H9 (cell line): ENCODE results near the gene MALRD1. TPM values are rescaled to one million over a fixed set of nuclear protein-coding genes. Genes with fewer than 3 reads are reported as not detected.

Experiments used
- DNase-seq: peaks from one replicate; pipeline ENCODE4 v3.0.0-alpha.2; 2017
- H2AFZ ChIP-seq: one replicate; pipeline ENCODE4 v1.6.1; 2013; ENCODE audit warnings: mild to moderate bottlenecking, low read length, control low read depth, moderate library complexity
- H2AK5ac ChIP-seq: 2 replicates; pipeline ENCODE4 v1.6.1; 2013; ENCODE audit warnings: low read length, control low read depth, mixed read lengths; ENCODE audit not compliant: insufficient read length
- H2BK120ac ChIP-seq: one replicate; pipeline ENCODE4 v1.6.1; 2013; ENCODE audit warnings: low read depth, mild to moderate bottlenecking, low read length, control low read depth, inconsistent platforms; ENCODE audit not compliant: poor library complexity, severe bottlenecking
- H2BK12ac ChIP-seq: 2 replicates; pipeline ENCODE4 v1.6.1; 2013; ENCODE audit warnings: low read length, control low read depth, mixed read lengths, low read depth; ENCODE audit not compliant: insufficient read length
- H2BK15ac ChIP-seq: 2 replicates; pipeline ENCODE4 v1.6.1; 2013; ENCODE audit warnings: low read depth, low read length, control low read depth
- H2BK20ac ChIP-seq: one replicate; pipeline ENCODE4 v1.6.1; 2013; ENCODE audit warnings: low read depth, mild to moderate bottlenecking, low read length, control low read depth, inconsistent platforms; ENCODE audit not compliant: poor library complexity, severe bottlenecking
- H2BK5ac ChIP-seq: 2 replicates; pipeline ENCODE4 v1.6.1; 2013; ENCODE audit warnings: low read length, control low read depth, mixed read lengths; ENCODE audit not compliant: insufficient read length
- H3K14ac ChIP-seq: 2 replicates; pipeline ENCODE4 v1.6.1; 2013; ENCODE audit warnings: low read length, control low read depth; ENCODE audit not compliant: insufficient read depth
- H3K18ac ChIP-seq: 2 replicates; pipeline ENCODE4 v1.6.1; 2013; ENCODE audit warnings: low read depth, mild to moderate bottlenecking, mixed read lengths, low read length, control low read depth; ENCODE audit not compliant: insufficient read length
- H3K23ac ChIP-seq: 2 replicates; pipeline ENCODE4 v1.6.1; 2013; ENCODE audit warnings: low read length, control low read depth, mixed read lengths, low read depth; ENCODE audit not compliant: insufficient read length
- H3K23me2 ChIP-seq: 2 replicates; pipeline ENCODE4 v1.6.1; 2013; ENCODE audit warnings: low read depth, mild to moderate bottlenecking, mixed read lengths, low read length, control low read depth; ENCODE audit not compliant: insufficient read length, poor library complexity, severe bottlenecking
- H3K27ac ChIP-seq: 2 replicates; pipeline ENCODE4 v1.5.1; 2013; ENCODE audit warnings: low read length, control low read depth, mixed read lengths, low read depth; ENCODE audit not compliant: insufficient read length
- H3K27me3 ChIP-seq: 2 replicates; pipeline ENCODE4 v1.6.1; 2013; ENCODE audit warnings: low read length, control low read depth, inconsistent platforms; ENCODE audit not compliant: insufficient read depth
- H3K4ac ChIP-seq: 2 replicates; pipeline ENCODE4 v1.6.1; 2013; ENCODE audit warnings: low read depth, mild to moderate bottlenecking, control low read depth, inconsistent platforms, low read length, moderate library complexity
- H3K4me1 ChIP-seq: 2 replicates; pipeline ENCODE4 v1.6.1; 2013; ENCODE audit warnings: low read length, control low read depth, inconsistent platforms; ENCODE audit not compliant: insufficient read depth
- H3K4me2 ChIP-seq: 2 replicates; pipeline ENCODE4 v1.6.1; 2013; ENCODE audit warnings: low read length, control low read depth, mixed read lengths; ENCODE audit not compliant: insufficient read length, insufficient read depth
- H3K56ac ChIP-seq: 2 replicates; pipeline ENCODE4 v1.6.1; 2013; ENCODE audit warnings: low read depth, mild to moderate bottlenecking, mixed read lengths, low read length, control low read depth; ENCODE audit not compliant: insufficient read length
- H3K79me1 ChIP-seq: 2 replicates; pipeline ENCODE4 v1.6.1; 2013; ENCODE audit warnings: low read depth, mild to moderate bottlenecking, moderate library complexity, low read length, control low read depth, inconsistent platforms; ENCODE audit not compliant: insufficient read depth, poor library complexity, severe bottlenecking
- H3K79me2 ChIP-seq: 2 replicates; pipeline ENCODE4 v1.6.1; 2013; ENCODE audit warnings: low read length, control low read depth, inconsistent platforms; ENCODE audit not compliant: insufficient read depth
- H3K9ac ChIP-seq: 2 replicates; pipeline ENCODE4 v1.6.1; 2013; ENCODE audit warnings: low read length, control low read depth, mixed read lengths; ENCODE audit not compliant: insufficient read length; ENCODE audit errors: extremely low read depth
- H3K9me3 ChIP-seq: one replicate; pipeline ENCODE4 v1.6.1; 2013; ENCODE audit warnings: low read depth, low read length, inconsistent platforms; ENCODE audit not compliant: control insufficient read depth
- H3T11ph ChIP-seq: one replicate; pipeline ENCODE4 v1.6.1; 2013; ENCODE audit warnings: mild to moderate bottlenecking, low read length, control low read depth, inconsistent platforms
- H4K20me1 ChIP-seq: one replicate; pipeline ENCODE4 v1.6.1; 2013; ENCODE audit not compliant: control insufficient read depth, insufficient read length, insufficient read depth
- H4K5ac ChIP-seq: 2 replicates; pipeline ENCODE4 v1.6.1; 2013; ENCODE audit warnings: low read depth, mild to moderate bottlenecking, mixed read lengths, low read length, control low read depth; ENCODE audit not compliant: insufficient read length
- H4K8ac ChIP-seq: replicated peaks from 2 replicates; pipeline ENCODE4 v1.6.1; 2013; ENCODE audit warnings: low read length, control low read depth, mixed read lengths, low read depth; ENCODE audit not compliant: insufficient read length
- H4K91ac ChIP-seq: 2 replicates; pipeline ENCODE4 v1.6.1; 2013; ENCODE audit warnings: low read depth, mild to moderate bottlenecking, moderate library complexity, mixed read lengths, low read length, control low read depth; ENCODE audit not compliant: insufficient read length
- H3K27ac Mint-ChIP-seq, 3 experiments: 2 replicates in 2 of 3; 3 replicates in 1 of 3; pipeline ENCODE4 v1.8.0; 2020 to 2021; ENCODE audit warnings: mixed read lengths in 3 of 3, mild to moderate bottlenecking in 1 of 3, moderate library complexity in 1 of 3
- H3K27me3 Mint-ChIP-seq: 2 replicates; pipeline ENCODE4 v1.8.0; 2021; ENCODE audit warnings: low read depth, mild to moderate bottlenecking, moderate library complexity, mixed read lengths
- H3K36me3 Mint-ChIP-seq, 3 experiments: 2 replicates in 2 of 3; 3 replicates in 1 of 3; pipeline ENCODE4 v1.8.0; 2020 to 2021; ENCODE audit warnings: low read depth in 3 of 3, mixed read lengths in 3 of 3; ENCODE audit not compliant: insufficient read depth in 1 of 3
- H3K4me1 Mint-ChIP-seq, 2 experiments: 2 replicates each; pipeline ENCODE4 v1.8.0; 2020; ENCODE audit warnings: mixed read lengths in 2 of 2
- H3K4me3 Mint-ChIP-seq, 2 experiments: 2 replicates in 1 of 2; 3 replicates in 1 of 2; pipeline ENCODE4 v1.8.0; 2020 to 2021; ENCODE audit warnings: mild to moderate bottlenecking in 2 of 2, mixed read lengths in 2 of 2, moderate library complexity in 1 of 2
- H3K9me3 Mint-ChIP-seq, 2 experiments: 2 replicates in 1 of 2; 3 replicates in 1 of 2; pipeline ENCODE4 v1.8.0; 2020; ENCODE audit warnings: mild to moderate bottlenecking in 2 of 2, mixed read lengths in 2 of 2, moderate library complexity in 1 of 2
- CTCF ChIP-seq: fragments of 200-600 bp; sonication (generic); conservative IDR thresholded peaks from 3 replicates; pipeline ENCODE4 v1.8.0; 2021; ENCODE audit warnings: antibody characterized with exemption, mild to moderate bottlenecking
- WGBS: extraction: QIAGEN DNeasy Blood & Tissue Kit; methylation state at CpG from one replicate; pipeline ENCODE4 v1.1.7; 2013; ENCODE audit warnings: missing lambda C conversion rate, low lambda C conversion rate, mixed read lengths; ENCODE audit not compliant: insufficient read length; ENCODE audit errors: extremely low coverage; 5-methylcytosine and 5-hydroxymethylcytosine counted together
- total RNA-seq: library from RNA; stranded (reverse); gene quantifications from 2 replicates; pipeline ENCODE4 v1.2.1, GENCODE V29; 2021

Gene MALRD1
- total RNA-seq, 1 experiment from 2014 or later = 0.20 TPM

DNA sequence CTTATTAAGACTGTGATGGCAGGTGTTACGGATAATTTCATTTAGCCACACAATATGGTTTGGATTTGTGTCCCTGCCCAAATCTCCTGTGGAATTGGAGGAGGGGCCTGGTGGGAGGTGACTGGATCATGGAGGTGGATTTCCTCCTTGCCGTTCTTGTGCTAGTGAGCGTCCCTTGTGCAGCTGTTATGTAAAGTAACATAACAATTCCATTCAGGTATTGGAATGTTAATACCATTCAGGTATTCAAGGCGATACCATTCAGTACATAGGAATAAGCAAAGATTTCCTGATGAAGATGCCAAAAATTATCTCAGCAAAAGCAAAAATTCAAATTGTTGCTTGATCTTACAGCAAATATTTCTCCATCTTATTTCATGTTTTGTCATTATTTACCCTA, 735.1 kb downstream of the MALRD1 start:
- Histone ChIP-seq H3K56ac (no peak overlapping the region), H3K9me3 (peaks cover 4% of the 10 kb centered on the region), H2BK5ac (no peak overlapping the region), H3K14ac (no peak overlapping the region), H4K5ac (no peak overlapping the region), H4K20me1 (no peaks in the 10 kb centered on the region), H3K4me2 (no peak overlapping the region), H4K8ac (no peak overlapping the region), H2AFZ (no peak overlapping the region), H3K27me3 (no peaks in the 10 kb centered on the region), H3K4me1 (no peaks in the 10 kb centered on the region), H3T11ph (no peak overlapping the region), H3K18ac (no peak overlapping the region), H3K9ac (no peak overlapping the region), H3K79me2 (no peaks in the 10 kb centered on the region), H2BK12ac (no peak overlapping the region), H2BK15ac (no peak overlapping the region), H3K23ac (no peak overlapping the region), H2BK120ac (no peak overlapping the region), H3K4ac (no peak overlapping the region), H3K79me1 (no peaks in the 10 kb centered on the region), H4K91ac (no peak overlapping the region), H3K23me2 (no peaks in the 10 kb centered on the region), H3K27ac (no peak overlapping the region), H2AK5ac (no peak overlapping the region), H2BK20ac (no peak overlapping the region)
- no peaks in the 10 kb centered on the region for H3K27me3 Mint-ChIP-seq
- peaks cover 2 to 7% (median 2%) of the 10 kb centered on the region in 3 experiments; a peak in 3 of 7 replicates for H3K36me3 Mint-ChIP-seq
- no peaks in the 10 kb centered on the region; a peak in 1 of 5 replicates for H3K9me3 Mint-ChIP-seq
- peak overlapping the region in 1 of 3 experiments; percentile 79; a peak in 1 of 7 replicates for H3K27ac Mint-ChIP-seq
- no peak for TF ChIP-seq CTCF
- no CpG with 5 or more reads among the region's 4 CpGs for WGBS
- H3K4me1 Mint-ChIP-seq = peaks cover 31 to 37% of the 10 kb centered on the region in 2 experiments
- H3K4me3 Mint-ChIP-seq = no peak overlapping the region
- DNase-seq = no peak
